Body of pancreas (tissue), 4 donors: Measurements from ENCODE around the gene ALDH7A1.

Experiments used
- CTCF ChIP-seq, 7 experiments: fragments of 450-650 bp in 4 of 7; fragments of 200-600 bp in 3 of 7; sonication (generic) in 3 of 7; IDR thresholded peaks; one replicate each; pipeline ENCODE4 v1.5.1; 2016 to 2019; ENCODE audit warnings: antibody characterized with exemption in 7 of 7
- POLR2A ChIP-seq, 3 donors: fragments of 450-650 bp; IDR thresholded peaks; one replicate each; pipeline ENCODE4 v1.6.1; 2016; ENCODE audit warnings: antibody characterized with exemption in 3 of 3, mild to moderate bottlenecking in 2 of 3

- TF ChIP-seq POLR2A (IDR thresholded peaks at IDR 0.05), result no peak
- no peak for TF ChIP-seq CTCF (IDR thresholded peaks at IDR 0.05)
These were observed 95.7 kb downstream of the ALDH7A1 start for GRCh38 chr5:126499278-126499677.
